GM18505 (cell line): ENCODE data around the gene HYAL3.
"Not testable (repeated sequence)": the region's sequence is repeated elsewhere in the genome, so short reads cannot be mapped to it uniquely, and the experiment has no call there.

ENCODE experiments used
- ATAC-seq: cut with Tn5 transposase; IDR thresholded peaks from one replicate; pipeline ENCODE4 v1.9.1; 2021; ENCODE audit not compliant: unreplicated experiment
- POLR2A ChIP-seq: IDR thresholded peaks from 4 replicates; pipeline ENCODE4 v1.6.1; 2011; ENCODE audit warnings: borderline replicate concordance; ENCODE audit not compliant: insufficient read depth, insufficient read length; ENCODE audit errors: extremely low read depth

Gene HYAL3

GRCh38 chr3:50279255-50280016 lies 19.8 kb downstream of the HYAL3 start:
- no peak for TF ChIP-seq POLR2A
- no peak for ATAC-seq

GRCh38 chr3:50278880-50279224 lies 20.4 kb downstream of the HYAL3 start, which contains the start of gene LSMEM2:
Gene LSMEM2 (plus strand): TSS chr3:50279087. CDS start chr3:50279114, 27 bp downstream.
- no peak for ATAC-seq
- no peak for TF ChIP-seq POLR2A

- TF ChIP-seq POLR2A: no peak
- ATAC-seq: no peak
Measured at GRCh38 chr3:50278123-50278879, 20.9 kb downstream of the HYAL3 start.

- no peak for TF ChIP-seq POLR2A
- no peak for ATAC-seq
Measured at GRCh38 chr3:50276762-50277101, 22.5 kb downstream of the HYAL3 start.

- no peak for ATAC-seq
- no peak for TF ChIP-seq POLR2A
Measured at GRCh38 chr3:50275996-50276761, 23.0 kb downstream of the HYAL3 start.

- TF ChIP-seq POLR2A: no peak
- no peak for ATAC-seq
Measured at GRCh38 chr3:50275141-50275995, 23.8 kb downstream of the HYAL3 start.

- ATAC-seq: no peak
- TF ChIP-seq POLR2A: no peak
Measured at GRCh38 chr3:50274371-50275104, 24.7 kb downstream of the HYAL3 start.

- no peak for TF ChIP-seq POLR2A
- no peak for ATAC-seq
Measured at GRCh38 chr3:50273689-50274065, 25.5 kb downstream of the HYAL3 start.

- peak; percentile 70 for ATAC-seq
- no peak for TF ChIP-seq POLR2A
Measured at GRCh38 chr3:50272911-50273688, 26.1 kb downstream of the HYAL3 start.

GRCh38 chr3:50272538-50272910 lies 26.7 kb downstream of the HYAL3 start:
- not testable (repeated sequence) for ATAC-seq

GRCh38 chr3:50271314-50271936 lies 27.8 kb downstream of the HYAL3 start:
- ATAC-seq: no peak
- no peak for TF ChIP-seq POLR2A
